Activated CD8-positive, alpha-beta memory T cell treated with anti-CD3 and anti-CD28 coated beads, Interleukin-2, amount 50 U/mL, for 4 hours (primary cell): ENCODE data around the gene EXOC8.
"Not testable (repeated sequence)": the region's sequence is repeated elsewhere in the genome, so short reads cannot be mapped to it uniquely, and the experiment has no call there.

Experiments used
- DNase-seq: peaks from one replicate; pipeline ENCODE4 v3.0.0-alpha.2; 2020

The EXOC8 gene

GRCh38 chr1:231351816-231352215 lies 14.2 kb upstream of the EXOC8 start:
- DNase-seq, result no peak

DNA sequence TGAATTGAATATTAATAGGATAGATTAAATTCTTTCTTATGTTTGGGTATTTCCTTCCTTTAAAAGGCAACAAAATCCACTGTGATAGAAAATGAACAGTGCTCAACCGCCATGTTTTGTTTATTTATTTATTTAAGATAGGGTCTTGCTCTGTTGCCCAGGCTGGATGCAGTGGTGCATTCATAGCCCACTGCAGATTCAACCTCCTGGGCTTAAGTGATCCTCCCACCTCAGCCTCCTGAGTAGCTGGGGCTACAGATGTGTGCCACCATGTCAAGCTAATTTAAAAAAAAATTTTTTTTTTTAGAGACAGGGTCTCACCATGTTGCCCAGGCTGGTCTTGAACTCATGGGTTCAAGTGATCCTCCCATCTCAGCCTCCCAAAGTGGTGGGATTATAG lies 11.2 kb upstream of the EXOC8 start:
- DNase-seq, result not testable (repeated sequence)

DNA sequence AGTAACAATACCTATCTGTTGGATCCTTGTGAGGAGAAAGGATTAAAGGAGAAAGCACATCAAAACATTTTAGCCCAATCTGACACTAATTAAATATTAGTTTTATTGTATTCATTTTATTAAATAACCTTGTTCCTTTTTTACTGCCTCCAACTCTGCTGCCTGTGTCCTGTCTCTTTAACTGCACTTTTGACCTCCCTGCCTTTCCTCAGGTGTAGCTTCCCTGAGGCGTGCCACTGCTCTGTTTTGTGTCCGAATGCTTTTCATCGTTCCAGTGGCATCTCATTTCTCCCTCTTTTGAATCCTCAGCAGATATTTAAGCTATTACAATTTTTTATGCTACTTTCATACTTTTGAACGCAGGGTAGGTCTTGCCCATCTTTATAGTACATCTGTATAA lies 10.8 kb upstream of the EXOC8 start:
- DNase-seq, result no peak

GRCh38 chr1:231347961-231348360 lies 10.3 kb upstream of the EXOC8 start:
- DNase-seq, result no peak

DNA sequence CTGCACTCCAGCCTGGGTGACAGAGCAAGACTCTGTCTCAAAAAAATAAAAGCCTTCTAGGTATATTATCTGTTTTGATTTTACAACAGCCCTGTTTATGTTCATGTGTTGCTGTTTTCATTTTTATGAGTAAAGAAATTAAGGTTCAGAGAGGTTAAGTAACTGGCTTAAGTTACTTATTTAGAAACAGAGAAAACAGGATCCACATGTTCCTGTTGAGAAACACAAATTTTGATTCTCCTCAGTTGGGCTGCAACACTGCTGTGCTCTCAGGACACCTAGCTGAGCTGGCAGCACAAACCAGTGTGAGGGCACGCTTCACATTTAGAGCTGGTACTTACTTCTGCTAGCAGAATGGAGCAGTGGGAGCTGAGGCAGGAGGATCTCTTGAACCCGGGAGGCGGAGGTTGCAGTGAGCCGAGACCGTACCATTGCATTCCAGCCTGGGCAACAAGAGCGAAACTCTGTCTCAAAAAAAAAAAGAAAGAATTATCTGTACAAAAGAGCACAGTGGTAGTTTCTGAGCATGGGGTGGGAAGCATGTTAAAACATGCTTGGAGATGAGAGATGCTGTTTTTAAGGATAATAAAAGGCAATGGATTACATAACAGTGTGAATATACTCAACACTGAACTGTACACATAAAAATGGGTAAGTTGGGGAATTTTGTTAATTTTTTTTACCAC lies 2.8 kb upstream of the EXOC8 start:
- no peak for DNase-seq

DNA sequence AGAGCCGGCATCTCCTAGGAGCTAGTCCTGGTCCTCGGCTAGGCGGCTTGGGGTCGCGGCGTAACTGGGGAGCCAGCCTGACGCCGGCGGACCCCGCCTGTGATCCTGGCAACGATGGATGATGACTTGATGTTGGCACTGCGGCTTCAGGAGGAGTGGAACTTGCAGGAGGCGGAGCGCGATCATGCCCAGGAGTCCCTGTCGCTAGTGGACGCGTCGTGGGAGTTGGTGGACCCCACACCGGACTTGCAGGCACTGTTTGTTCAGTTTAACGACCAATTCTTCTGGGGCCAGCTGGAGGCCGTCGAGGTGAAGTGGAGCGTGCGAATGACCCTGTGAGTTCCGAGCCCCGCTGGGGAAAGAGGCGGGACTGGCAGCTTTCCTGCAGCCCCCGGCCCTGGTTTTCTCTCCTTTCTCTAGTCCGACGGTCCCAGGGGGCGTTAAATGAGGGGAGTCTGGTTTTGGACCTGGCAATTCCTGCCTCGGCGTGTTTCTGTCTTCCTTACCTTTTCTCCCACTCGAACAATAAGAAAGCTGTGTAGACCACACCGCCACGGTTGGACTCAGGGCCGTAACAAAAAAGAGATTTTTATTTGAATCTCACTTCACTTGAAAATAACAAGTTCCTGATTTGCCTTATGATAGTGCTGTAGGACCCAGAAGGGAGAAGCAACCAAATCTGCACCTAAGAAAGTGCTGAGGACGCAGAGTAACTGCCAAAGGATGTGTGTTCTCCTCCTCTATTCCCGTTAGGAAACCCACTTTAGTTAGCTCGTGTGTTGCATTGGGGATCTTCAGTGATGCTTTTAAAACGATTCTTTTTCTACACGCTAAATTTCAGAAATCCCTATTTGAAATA lies 847 bp upstream of the EXOC8 start, which contains the start of gene SPRTN:
SPRTN (plus strand) TSS at position 24 of the 859 bp plus-strand sequence; CDS start at position 115, 91 bp downstream.
- no peak for DNase-seq

GRCh38 chr1:231337043-231337471 lies 595 bp downstream of the EXOC8 start:
- DNase-seq, result no peak

GRCh38 chr1:231335663-231336602 lies 1.7 kb downstream of the EXOC8 start:
- DNase-seq, result no peak

GRCh38 chr1:231334952-231335351 lies 2.7 kb downstream of the EXOC8 start:
- DNase-seq, result no peak

GRCh38 chr1:231334079-231334666 lies 3.5 kb downstream of the EXOC8 start:
- DNase-seq, result no peak

GRCh38 chr1:231332761-231333160 lies 4.9 kb downstream of the EXOC8 start:
- no peak for DNase-seq

DNA sequence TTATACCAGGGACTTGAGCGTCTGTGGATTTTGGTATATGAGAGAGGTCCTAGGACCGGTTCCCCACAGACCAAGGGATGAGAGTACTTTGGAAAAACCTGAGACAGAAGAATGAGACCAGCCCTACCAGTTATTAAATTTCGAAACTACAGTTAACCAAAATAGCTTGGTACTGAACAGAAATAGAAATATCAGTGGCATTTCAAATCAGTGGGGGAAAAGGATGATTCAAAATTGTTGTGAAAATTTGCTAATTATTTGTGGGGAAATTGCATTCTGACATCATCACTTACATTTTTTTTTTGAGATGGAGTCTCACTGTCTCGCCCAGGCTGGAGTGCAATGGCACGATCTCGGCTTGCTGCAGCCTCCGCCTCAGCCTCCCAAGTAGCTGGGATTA lies 8.2 kb downstream of the EXOC8 start:
- DNase-seq, result no peak

GRCh38 chr1:231327617-231328016 lies 10.0 kb downstream of the EXOC8 start:
- no peak for DNase-seq

DNA sequence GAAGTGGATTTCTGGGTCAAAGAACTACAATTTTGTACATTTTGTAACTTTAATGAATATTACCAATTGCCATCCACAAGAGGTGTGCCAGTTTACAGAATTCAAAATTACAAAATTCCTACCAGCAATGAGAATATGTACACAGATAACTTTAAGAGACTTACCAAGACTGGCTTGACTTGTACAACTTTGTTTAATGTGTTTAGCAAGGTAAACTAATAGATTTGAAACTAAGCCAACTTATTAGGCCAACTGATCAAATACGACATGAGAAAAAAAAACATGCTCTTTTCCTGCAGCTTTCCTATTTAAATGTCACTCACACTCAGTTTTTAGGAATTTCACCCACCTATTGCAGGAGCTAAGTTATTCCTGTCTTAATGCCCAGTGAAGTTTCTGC lies 11.4 kb downstream of the EXOC8 start:
- no peak for DNase-seq

- DNase-seq, result no peak
These were observed 13.0 kb downstream of the EXOC8 start for GRCh38 chr1:231324660-231325059.

DNA sequence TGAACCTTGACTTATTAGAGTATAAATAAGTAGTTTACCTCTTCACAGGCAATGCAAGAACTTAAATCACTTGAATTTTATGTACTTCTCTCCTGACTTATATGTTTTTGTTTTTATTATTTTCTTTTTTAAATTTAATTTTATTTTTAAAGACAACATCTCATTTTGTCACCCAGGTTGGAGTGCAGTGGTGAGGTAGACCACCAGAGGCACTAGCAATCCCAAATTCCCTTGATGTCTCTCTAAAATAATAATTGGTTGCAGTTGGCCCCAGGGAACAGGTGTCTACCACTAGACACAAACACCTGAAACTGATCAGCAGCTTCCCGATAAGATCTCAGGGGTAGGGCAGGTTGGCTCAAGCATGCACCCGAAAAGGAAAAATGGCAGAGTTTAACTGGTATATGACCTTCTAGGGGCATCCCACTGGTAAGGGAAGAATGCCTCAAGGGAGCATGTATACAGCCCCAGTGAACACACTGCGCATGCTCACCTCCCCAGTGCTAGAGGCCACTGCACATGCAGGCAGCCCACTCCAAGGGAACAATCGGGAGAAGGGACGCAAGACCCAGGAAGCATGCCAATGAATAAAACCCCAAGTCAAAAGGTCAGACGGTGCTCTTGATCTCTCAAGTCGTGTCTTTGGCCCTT lies 14.6 kb downstream of the EXOC8 start:
- DNase-seq, result no peak

DNA sequence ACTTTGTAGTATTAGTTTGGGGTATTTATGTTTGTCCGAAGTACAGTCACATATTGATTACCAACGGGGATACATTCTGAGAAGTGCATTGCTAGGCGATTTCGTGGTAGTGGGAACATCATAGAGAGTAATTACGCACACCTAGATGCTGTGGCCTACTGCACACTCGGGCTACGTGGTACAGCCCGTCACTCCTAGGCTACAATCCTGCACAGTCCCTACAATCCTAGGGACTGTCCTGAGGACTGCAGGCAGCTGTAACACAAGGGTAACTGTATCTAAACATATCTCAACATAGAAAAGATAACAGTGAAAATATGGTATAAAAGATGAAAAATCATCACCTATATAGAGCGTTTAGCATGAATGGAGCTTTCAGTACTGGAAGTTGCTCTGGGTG lies 18.6 kb downstream of the EXOC8 start:
- DNase-seq, result no peak

DNA sequence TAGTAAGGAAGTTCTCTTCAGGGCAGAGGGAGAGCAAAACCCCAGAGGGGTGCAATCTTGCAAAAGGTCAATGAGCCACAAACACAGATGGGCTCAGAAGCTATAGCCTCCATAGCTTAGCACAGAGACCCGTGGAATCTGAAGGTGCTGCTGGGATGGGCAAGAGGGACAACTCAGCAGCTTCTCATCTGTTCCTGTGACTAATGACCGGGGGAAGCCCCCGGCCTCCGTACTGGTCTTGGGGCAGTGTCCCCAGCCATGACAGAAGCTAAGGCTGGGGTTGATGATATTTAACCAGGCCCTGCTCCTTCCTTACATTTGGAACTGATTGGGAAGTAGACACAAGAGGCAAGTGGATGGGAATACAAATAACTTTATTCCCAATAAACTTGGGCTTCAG lies 19.1 kb downstream of the EXOC8 start:
- no peak for DNase-seq

- DNase-seq, result no peak
These were observed 19.7 kb downstream of the EXOC8 start for GRCh38 chr1:231318015-231318355.

DNA sequence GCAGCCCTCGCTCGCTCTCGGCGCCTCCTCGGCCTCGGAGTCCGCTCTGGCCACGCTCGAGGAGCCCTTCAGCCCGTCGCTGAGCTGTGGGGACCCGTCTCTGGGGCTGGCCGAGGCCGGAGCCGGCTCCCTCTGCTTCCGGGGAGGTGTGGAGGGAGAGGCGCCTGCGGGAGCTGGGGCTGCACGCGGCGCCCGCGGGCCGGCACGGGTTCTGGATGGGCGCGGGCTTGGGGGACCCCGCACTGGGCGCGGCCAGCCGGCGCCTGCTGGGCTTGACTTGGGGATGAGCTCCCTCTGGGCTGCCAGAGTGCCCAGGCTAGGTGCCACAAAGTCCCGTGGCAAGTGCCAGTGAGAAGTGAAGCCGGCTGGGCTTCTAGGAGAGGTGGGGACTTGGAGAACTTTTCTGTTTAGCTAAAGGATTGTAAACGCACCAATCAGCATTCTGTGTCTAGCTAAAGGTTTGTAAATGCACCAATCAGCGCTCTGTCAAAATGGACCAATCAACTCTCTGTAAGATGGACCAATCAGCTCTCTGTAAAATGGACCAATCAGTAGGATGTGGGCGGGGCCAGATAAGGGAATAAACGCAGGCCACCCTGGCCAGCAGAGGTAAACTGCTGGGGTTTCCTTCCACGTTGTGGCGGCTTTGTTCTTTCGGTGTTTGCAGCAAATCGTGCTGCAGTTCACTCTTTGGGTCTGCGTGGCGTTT lies 20.2 kb downstream of the EXOC8 start:
- DNase-seq, result no peak

GRCh38 chr1:231315887-231316286 lies 21.8 kb downstream of the EXOC8 start:
- DNase-seq, result peak; percentile 29

DNA sequence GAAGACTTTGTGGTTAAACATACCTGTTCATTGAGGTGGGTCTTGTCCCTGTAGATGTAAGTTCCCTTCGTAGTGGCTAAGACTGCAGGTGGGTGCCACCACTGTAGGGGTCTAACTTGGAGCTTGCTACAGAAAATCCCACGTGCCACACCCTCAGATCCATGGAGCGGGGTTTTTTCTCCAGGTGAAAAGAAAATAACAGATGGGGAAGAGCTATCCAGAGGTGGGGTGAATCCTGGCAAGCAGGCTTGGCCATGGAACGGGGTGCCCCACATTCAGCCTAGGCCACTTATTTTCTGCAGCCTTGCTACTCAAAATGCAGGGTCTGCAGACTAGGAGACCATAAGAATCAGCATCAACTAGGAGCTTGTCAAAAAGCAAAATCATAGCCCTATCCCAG lies 24.0 kb downstream of the EXOC8 start:
- no peak for DNase-seq
